ENCODE measurements around the gene UBE2D4.

The UBE2D4 gene

GRCh38 chr7:43925984-43926797, at the start of gene UBE2D4:
TSS of gene UBE2D4 (plus strand) at chr7:43926436. CDS start at chr7:43926533, 97 bp downstream.
- Mint-ChIP-seq H3K27ac (peak within 1 kb of the TSS; percentile 97), H3K4me3 (peak within 1 kb of the TSS; percentile 95), H3K9me3 (no peaks in the 10 kb centered on the region), H3K27me3 (no peaks in the 10 kb centered on the region), H3K4me1 (peaks cover 19% of the 10 kb centered on the region), H3K36me3 (peaks cover 9% of the 10 kb centered on the region)
- DNase-seq (ENCODE audit: low spot score in 2 of 2) (peak; percentile 88 to 91), ATAC-seq (ENCODE audit: low read depth) (peak; percentile 86)

- no peak for DNase-seq (ENCODE audit: low spot score in 2 of 2)
- Mint-ChIP-seq H3K27ac (peak overlapping the region; percentile 57), H3K36me3 (peaks cover 21% of the 10 kb centered on the region), H3K4me1 (peaks cover 11% of the 10 kb centered on the region), H3K9me3 (no peaks in the 10 kb centered on the region), H3K27me3 (no peaks in the 10 kb centered on the region), H3K4me3 (no peak overlapping the region)
- ATAC-seq (ENCODE audit: low read depth): no peak
Measured at GRCh38 chr7:43876976-43877745, 49.1 kb upstream of the UBE2D4 start.

GRCh38 chr7:43877968-43878864, 48.0 kb upstream of the UBE2D4 start:
- H3K27me3 Mint-ChIP-seq: no peaks in the 10 kb centered on the region
- ATAC-seq (ENCODE audit: low read depth) (no peak), DNase-seq (ENCODE audit: low spot score in 2 of 2) (no peak)
- H3K36me3 Mint-ChIP-seq: peaks cover 22% of the 10 kb centered on the region
- peak overlapping the region; percentile 57 for H3K27ac Mint-ChIP-seq
- H3K9me3 Mint-ChIP-seq: no peaks in the 10 kb centered on the region
- H3K4me1 Mint-ChIP-seq: peaks cover 11% of the 10 kb centered on the region
- no peak overlapping the region for H3K4me3 Mint-ChIP-seq

- Mint-ChIP-seq H3K9me3 (no peaks in the 10 kb centered on the region), H3K4me3 (no peak overlapping the region), H3K27ac (no peak overlapping the region), H3K4me1 (peaks cover 11% of the 10 kb centered on the region), H3K36me3 (peaks cover 26% of the 10 kb centered on the region), H3K27me3 (no peaks in the 10 kb centered on the region)
- DNase-seq (ENCODE audit: low spot score in 2 of 2) (no peak), ATAC-seq (ENCODE audit: low read depth) (no peak)
Measured at GRCh38 chr7:43878867-43879266, 47.4 kb upstream of the UBE2D4 start.

GRCh38 chr7:43879477-43879876, 46.8 kb upstream of the UBE2D4 start:
- H3K9me3 Mint-ChIP-seq: no peaks in the 10 kb centered on the region
- no peak overlapping the region for H3K4me3 Mint-ChIP-seq
- no peaks in the 10 kb centered on the region for H3K27me3 Mint-ChIP-seq
- peaks cover 11% of the 10 kb centered on the region for H3K4me1 Mint-ChIP-seq
- no peak overlapping the region for H3K27ac Mint-ChIP-seq
- ATAC-seq (ENCODE audit: low read depth) (no peak), DNase-seq (ENCODE audit: low spot score in 2 of 2) (no peak)
- H3K36me3 Mint-ChIP-seq: peaks cover 28% of the 10 kb centered on the region

GRCh38 chr7:43880596-43880995, 45.6 kb upstream of the UBE2D4 start:
- ATAC-seq (ENCODE audit: low read depth) (no peak), DNase-seq (ENCODE audit: low spot score in 2 of 2) (no peak)
- Mint-ChIP-seq H3K4me3 (no peak overlapping the region), H3K27ac (no peak overlapping the region), H3K36me3 (peaks cover 28% of the 10 kb centered on the region), H3K27me3 (no peaks in the 10 kb centered on the region), H3K9me3 (no peaks in the 10 kb centered on the region), H3K4me1 (peaks cover 11% of the 10 kb centered on the region)

- no peaks in the 10 kb centered on the region for H3K27me3 Mint-ChIP-seq
- no peak overlapping the region for H3K4me3 Mint-ChIP-seq
- H3K27ac Mint-ChIP-seq: no peak overlapping the region
- DNase-seq (ENCODE audit: low spot score in 2 of 2) (no peak), ATAC-seq (ENCODE audit: low read depth) (no peak)
- H3K36me3 Mint-ChIP-seq: peaks cover 23% of the 10 kb centered on the region
- peaks cover 6% of the 10 kb centered on the region for H3K4me1 Mint-ChIP-seq
- H3K9me3 Mint-ChIP-seq: no peaks in the 10 kb centered on the region
Measured at GRCh38 chr7:43884209-43884608, 42.0 kb upstream of the UBE2D4 start.

GRCh38 chr7:43884617-43885016, 41.6 kb upstream of the UBE2D4 start:
- peaks cover 23% of the 10 kb centered on the region for H3K36me3 Mint-ChIP-seq
- no peaks in the 10 kb centered on the region for H3K9me3 Mint-ChIP-seq
- no peak for ATAC-seq (ENCODE audit: low read depth)

GRCh38 chr7:43888993-43889945, 37.0 kb upstream of the UBE2D4 start:
- Mint-ChIP-seq H3K4me3 (no peak overlapping the region), H3K4me1 (peaks cover 24% of the 10 kb centered on the region), H3K27me3 (no peaks in the 10 kb centered on the region), H3K27ac (no peak overlapping the region), H3K36me3 (peaks cover 10% of the 10 kb centered on the region), H3K9me3 (no peaks in the 10 kb centered on the region)
- DNase-seq (ENCODE audit: low spot score in 2 of 2) (no peak), ATAC-seq (ENCODE audit: low read depth) (no peak)

More at GRCh38 chr7:43884617-43885016, 41.6 kb upstream of the UBE2D4 start:
- Mint-ChIP-seq H3K4me1 (peaks cover 8% of the 10 kb centered on the region), H3K27me3 (no peaks in the 10 kb centered on the region), H3K27ac (no peak overlapping the region), H3K4me3 (no peak overlapping the region)
- DNase-seq (ENCODE audit: low spot score in 2 of 2): no peak

- Mint-ChIP-seq H3K36me3 (peaks cover 11% of the 10 kb centered on the region), H3K4me1 (peaks cover 24% of the 10 kb centered on the region), H3K4me3 (no peak overlapping the region), H3K9me3 (no peaks in the 10 kb centered on the region), H3K27me3 (no peaks in the 10 kb centered on the region), H3K27ac (no peak overlapping the region)
- ATAC-seq (ENCODE audit: low read depth) (no peak), DNase-seq (ENCODE audit: low spot score in 2 of 2) (no peak)
Measured at GRCh38 chr7:43890468-43890867, 35.8 kb upstream of the UBE2D4 start.

GRCh38 chr7:43891069-43891955, 34.9 kb upstream of the UBE2D4 start:
- ATAC-seq (ENCODE audit: low read depth): no peak
- H3K4me3 Mint-ChIP-seq: no peak overlapping the region

GRCh38 chr7:43895847-43896415, 30.3 kb upstream of the UBE2D4 start:
- H3K4me3 Mint-ChIP-seq: no peak overlapping the region
- H3K9me3 Mint-ChIP-seq: peaks cover 2% of the 10 kb centered on the region
- H3K27me3 Mint-ChIP-seq: no peaks in the 10 kb centered on the region
- DNase-seq (ENCODE audit: low spot score in 2 of 2) (no peak), ATAC-seq (ENCODE audit: low read depth) (no peak)
- H3K27ac Mint-ChIP-seq: no peak overlapping the region
- peaks cover 11% of the 10 kb centered on the region for H3K36me3 Mint-ChIP-seq
- peaks cover 24% of the 10 kb centered on the region for H3K4me1 Mint-ChIP-seq

More at GRCh38 chr7:43891069-43891955, 34.9 kb upstream of the UBE2D4 start:
- peaks cover 27% of the 10 kb centered on the region for H3K4me1 Mint-ChIP-seq
- H3K36me3 Mint-ChIP-seq: peaks cover 13% of the 10 kb centered on the region
- H3K9me3 Mint-ChIP-seq: peaks cover 2% of the 10 kb centered on the region
- no peaks in the 10 kb centered on the region for H3K27me3 Mint-ChIP-seq
- no peak overlapping the region for H3K27ac Mint-ChIP-seq
- no peak for DNase-seq (ENCODE audit: low spot score in 2 of 2)
